ENCODE measurements around the gene C2orf76. TPM values are rescaled to one million over a fixed set of nuclear protein-coding genes. Genes with fewer than 3 reads are reported as not detected.

C2orf76 gene
- total RNA-seq, 4 donors from 2014 or later = 8.7 to 14.6 (median 11.2) TPM

GRCh38 chr2:119259296-119259860, 107.3 kb downstream of the C2orf76 start:
- Histone ChIP-seq H3K9me3 (no peaks in the 10 kb centered on the region), H3K27ac (replicated peaks in 1 of 4) (no peak overlapping the region), H3K27me3 (no peaks in the 10 kb centered on the region), H3K4me1 (peaks cover 0 to 6% (median 0%) of the 10 kb centered on the region in 4 donors), H3K36me3 (peaks cover 0 to 24% (median 2%) of the 10 kb centered on the region in 4 donors), H3K4me3 (no peak overlapping the region)
- TF ChIP-seq CTCF (IDR thresholded peaks at IDR 0.05) (no peak), POLR2A (IDR thresholded peaks at IDR 0.05; ENCODE audit: low read depth) (no peak)
- DNase-seq (ENCODE audit: extremely low spot score) = no peak
- WGBS = 92% methylated on average over 4 of the region's 5 CpGs
- intact Hi-C loops (cut with DNase I) = no loop called here

- H3K27me3 ChIP-seq = no peaks in the 10 kb centered on the region
- no peak overlapping the region for H3K27ac ChIP-seq (replicated peaks in 1 of 4)
- intact Hi-C loops (cut with DNase I) = no loop called here
- peaks cover 0 to 7% (median 6%) of the 10 kb centered on the region in 4 donors for H3K4me1 ChIP-seq
- WGBS = 86% methylated on average over 9 of the region's 9 CpGs
- H3K36me3 ChIP-seq = peaks cover 0 to 12% (median 0%) of the 10 kb centered on the region in 4 donors
- no peak overlapping the region for H3K4me3 ChIP-seq
- TF ChIP-seq CTCF (IDR thresholded peaks at IDR 0.05) (no peak), EP300 (IDR thresholded peaks at IDR 0.05) (no peak), POLR2AphosphoS5 (IDR thresholded peaks at IDR 0.05) (no peak), POLR2A (IDR thresholded peaks at IDR 0.05; ENCODE audit: low read depth) (no peak)
- H3K9me3 ChIP-seq = no peaks in the 10 kb centered on the region
- DNase-seq (ENCODE audit: extremely low spot score) = no peak
These were observed 109.4 kb downstream of the C2orf76 start for GRCh38 chr2:119257198-119257597.

GRCh38 chr2:119256582-119256921, 110.1 kb downstream of the C2orf76 start:
- H3K36me3 ChIP-seq = peaks cover 0 to 12% (median 0%) of the 10 kb centered on the region in 4 donors
- no peak overlapping the region for H3K4me3 ChIP-seq
- TF ChIP-seq POLR2A (IDR thresholded peaks at IDR 0.05; ENCODE audit: low read depth) (no peak), CTCF (IDR thresholded peaks at IDR 0.05) (no peak), EP300 (IDR thresholded peaks at IDR 0.05) (no peak), POLR2AphosphoS5 (IDR thresholded peaks at IDR 0.05) (no peak)
- peaks cover 0 to 7% (median 6%) of the 10 kb centered on the region in 4 donors for H3K4me1 ChIP-seq
- no peaks in the 10 kb centered on the region for H3K27me3 ChIP-seq
- no peaks in the 10 kb centered on the region for H3K9me3 ChIP-seq
- no peak for DNase-seq (ENCODE audit: extremely low spot score)
- H3K27ac ChIP-seq (replicated peaks in 1 of 4) = no peak overlapping the region
- 89% methylated on average over 2 of the region's 2 CpGs for WGBS
- intact Hi-C loops (cut with DNase I) = no loop called here

GRCh38 chr2:119255760-119256581, 110.7 kb downstream of the C2orf76 start:
- WGBS = 38% methylated on average over 11 of the region's 12 CpGs
- Histone ChIP-seq H3K27me3 (no peaks in the 10 kb centered on the region), H3K36me3 (peaks cover 0 to 12% (median 0%) of the 10 kb centered on the region in 4 donors), H3K27ac (replicated peaks in 1 of 4) (no peak overlapping the region), H3K4me3 (no peak overlapping the region), H3K4me1 (peaks cover 0 to 7% (median 5%) of the 10 kb centered on the region in 4 donors), H3K9me3 (no peaks in the 10 kb centered on the region)
- no peak for TF ChIP-seq POLR2A (IDR thresholded peaks at IDR 0.05; ENCODE audit: low read depth)
- TF ChIP-seq POLR2AphosphoS5 (IDR thresholded peaks at IDR 0.05) = no peak
- intact Hi-C loops (cut with DNase I) = no loop called here
- DNase-seq (ENCODE audit: extremely low spot score) = no peak

- intact Hi-C loops (cut with DNase I) = no loop called here
- no peak for DNase-seq (ENCODE audit: extremely low spot score)
- WGBS = 95% methylated on average over 2 of the region's 10 CpGs
- no peaks in the 10 kb centered on the region for H3K27me3 ChIP-seq
- no peaks in the 10 kb centered on the region for H3K9me3 ChIP-seq
- peaks cover 0 to 14% (median 0%) of the 10 kb centered on the region in 4 donors for H3K36me3 ChIP-seq
- H3K4me1 ChIP-seq = peaks cover 0 to 7% (median 3%) of the 10 kb centered on the region in 4 donors
- H3K4me3 ChIP-seq = no peak overlapping the region
- H3K27ac ChIP-seq (replicated peaks in 1 of 4) = no peak overlapping the region
- TF ChIP-seq POLR2AphosphoS5 (IDR thresholded peaks at IDR 0.05) = no peak
- TF ChIP-seq CTCF (IDR thresholded peaks at IDR 0.05) = no peak
- TF ChIP-seq POLR2A (IDR thresholded peaks at IDR 0.05; ENCODE audit: low read depth) = no peak
- no peak for TF ChIP-seq EP300 (IDR thresholded peaks at IDR 0.05)
These were observed 112.0 kb downstream of the C2orf76 start for GRCh38 chr2:119254601-119255080.

Data from esophagus muscularis mucosa (tissue), 4 donors.